SK-N-SH treated with all-trans-retinoic acid at 6 μM for 48 hours (cell line): ENCODE results near the gene APOLD1.
A peak's percentile ranks its signal among the peaks of the same experiment; 100 is the strongest.

ENCODE experiments used
- ATAC-seq: fragments of 200-7000 bp; cut with Tn5 transposase; 3 replicates; pipeline ENCODE4 v1.9.1; 2020; ENCODE audit warnings: mild to moderate bottlenecking, moderate library complexity
- ARNTL ChIP-seq: fragments of 450-650 bp; formaldehyde crosslinking; IDR thresholded peaks from 2 replicates; pipeline ENCODE4 v1.5.0; 2020; ENCODE audit warnings: low read depth, mild to moderate bottlenecking, moderate library complexity, borderline replicate concordance
- BACH2 ChIP-seq: fragments of 250-450 bp; sonication (Bioruptor Pico); IDR thresholded peaks from 2 replicates; pipeline ENCODE4 v1.9.0; 2021; ENCODE audit warnings: mild to moderate bottlenecking, borderline replicate concordance
- CSDC2 ChIP-seq: fragments of 250-450 bp; sonication (Bioruptor Pico); IDR thresholded peaks from 2 replicates; pipeline ENCODE4 v1.5.0; 2020; ENCODE audit warnings: mild to moderate bottlenecking, moderate library complexity
- CSRNP3 ChIP-seq: fragments of 250-450 bp; sonication (Bioruptor Pico); IDR thresholded peaks from 2 replicates; pipeline ENCODE4 v1.5.1; 2021; ENCODE audit warnings: mild to moderate bottlenecking, moderate library complexity
- GLIS3 ChIP-seq: fragments of 250-450 bp; sonication (Bioruptor Pico); IDR thresholded peaks from 2 replicates; pipeline ENCODE4 v1.5.0; 2020; ENCODE audit warnings: mild to moderate bottlenecking, moderate library complexity
- ISL1 ChIP-seq: fragments of 250-450 bp; sonication (Bioruptor Pico); IDR thresholded peaks from 2 replicates; pipeline ENCODE4 v2.1.2; 2022; ENCODE audit warnings: mild to moderate bottlenecking, moderate library complexity
- POU6F1 ChIP-seq: fragments of 250-450 bp; sonication (Bioruptor Pico); IDR thresholded peaks from 2 replicates; pipeline ENCODE4 v1.8.0; 2021; ENCODE audit warnings: low read depth, mild to moderate bottlenecking, moderate library complexity, borderline replicate concordance
- PPARA ChIP-seq: fragments of 250-450 bp; sonication (Bioruptor Pico); IDR thresholded peaks from 2 replicates; pipeline ENCODE4 v1.5.0; 2020; ENCODE audit warnings: mild to moderate bottlenecking, borderline replicate concordance
- RARB ChIP-seq: fragments of 250-450 bp; sonication (Bioruptor Pico); IDR thresholded peaks from 2 replicates; pipeline ENCODE4 v1.8.0; 2021; ENCODE audit warnings: mild to moderate bottlenecking, moderate library complexity
- TOX ChIP-seq: fragments of 250-450 bp; sonication (Bioruptor Pico); IDR thresholded peaks from 2 replicates; pipeline ENCODE4 v1.8.0; 2021; ENCODE audit warnings: mild to moderate bottlenecking, moderate library complexity, borderline replicate concordance
- ZC3H10 ChIP-seq: fragments of 250-450 bp; sonication (Bioruptor Pico); IDR thresholded peaks from 2 replicates; pipeline ENCODE4 v1.5.1; 2021; ENCODE audit warnings: mild to moderate bottlenecking, moderate library complexity
- ZFP3 ChIP-seq: fragments of 250-450 bp; sonication (Bioruptor Pico); IDR thresholded peaks from 2 replicates; pipeline ENCODE4 v1.5.0; 2020; ENCODE audit warnings: mild to moderate bottlenecking, moderate library complexity
- ZFP30 ChIP-seq: fragments of 450-650 bp; formaldehyde crosslinking; IDR thresholded peaks from 2 replicates; pipeline ENCODE4 v1.5.0; 2022; ENCODE audit warnings: mild to moderate bottlenecking, moderate library complexity
- ZNF565 ChIP-seq: fragments of 450-650 bp; formaldehyde crosslinking; conservative IDR thresholded peaks from 2 replicates; pipeline ENCODE4 v1.5.0; 2020; ENCODE audit warnings: low read depth, mild to moderate bottlenecking, moderate library complexity
- ZNF70 ChIP-seq: fragments of 450-650 bp; formaldehyde crosslinking; IDR thresholded peaks from 2 replicates; pipeline ENCODE4 v1.5.0; 2020; ENCODE audit warnings: mild to moderate bottlenecking, moderate library complexity
- ZNF8 ChIP-seq: fragments of 450-650 bp; formaldehyde crosslinking; IDR thresholded peaks from 2 replicates; pipeline ENCODE4 v1.5.0; 2020; ENCODE audit warnings: mild to moderate bottlenecking, moderate library complexity
- TF ChIP-seq, protein P1 (sequence below): fragments of 250-450 bp; sonication (Bioruptor Pico); IDR thresholded peaks from 2 replicates; pipeline ENCODE4 v1.5.0; 2020; ENCODE audit warnings: mild to moderate bottlenecking, moderate library complexity
- TF ChIP-seq, protein P2 (sequence below): fragments of 250-450 bp; sonication (Bioruptor Pico); IDR thresholded peaks from 2 replicates; pipeline ENCODE4 v1.5.1; 2020; ENCODE audit warnings: low read depth, mild to moderate bottlenecking, moderate library complexity
- TF ChIP-seq, protein P3 (sequence below): fragments of 250-450 bp; sonication (Bioruptor Pico); IDR thresholded peaks from 2 replicates; pipeline ENCODE4 v1.8.0; 2020; ENCODE audit warnings: mild to moderate bottlenecking, moderate library complexity, borderline replicate concordance

APOLD1 gene

DNA sequence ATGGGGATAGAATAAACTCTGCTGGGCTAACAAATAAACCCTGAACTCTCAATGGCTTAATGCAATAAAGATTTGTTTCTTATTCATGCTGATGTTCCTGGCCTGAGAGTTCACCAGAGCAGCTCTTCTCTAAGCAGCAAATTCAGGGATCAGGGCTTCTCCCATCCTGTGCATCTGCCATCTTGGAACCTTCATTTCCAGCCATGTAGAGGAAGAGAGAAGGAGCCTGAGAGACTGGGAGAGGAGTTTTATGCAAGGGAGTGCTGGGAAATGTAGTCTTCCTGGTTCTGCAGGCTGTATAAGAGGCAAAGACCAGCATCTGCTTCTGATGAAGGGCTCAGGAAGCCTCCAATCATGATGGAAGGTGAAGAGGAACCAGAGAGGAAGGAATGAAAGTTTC is 20.6 kb upstream of the APOLD1 start:
- TF ChIP-seq RARB (no peak), CSRNP3 (CRISPR knock-in tag) (no peak), PPARA (no peak), ZFP3 (CRISPR knock-in tag) (no peak), ZNF565 (CRISPR knock-in tag) (no peak), GLIS3 (CRISPR knock-in tag) (no peak), CSDC2 (no peak), ZNF8 (CRISPR knock-in tag) (no peak), ZNF70 (CRISPR knock-in tag) (no peak), ZC3H10 (no peak), ISL1 (CRISPR knock-in tag) (no peak), POU6F1 (no peak)
- TF ChIP-seq, protein P1, sequence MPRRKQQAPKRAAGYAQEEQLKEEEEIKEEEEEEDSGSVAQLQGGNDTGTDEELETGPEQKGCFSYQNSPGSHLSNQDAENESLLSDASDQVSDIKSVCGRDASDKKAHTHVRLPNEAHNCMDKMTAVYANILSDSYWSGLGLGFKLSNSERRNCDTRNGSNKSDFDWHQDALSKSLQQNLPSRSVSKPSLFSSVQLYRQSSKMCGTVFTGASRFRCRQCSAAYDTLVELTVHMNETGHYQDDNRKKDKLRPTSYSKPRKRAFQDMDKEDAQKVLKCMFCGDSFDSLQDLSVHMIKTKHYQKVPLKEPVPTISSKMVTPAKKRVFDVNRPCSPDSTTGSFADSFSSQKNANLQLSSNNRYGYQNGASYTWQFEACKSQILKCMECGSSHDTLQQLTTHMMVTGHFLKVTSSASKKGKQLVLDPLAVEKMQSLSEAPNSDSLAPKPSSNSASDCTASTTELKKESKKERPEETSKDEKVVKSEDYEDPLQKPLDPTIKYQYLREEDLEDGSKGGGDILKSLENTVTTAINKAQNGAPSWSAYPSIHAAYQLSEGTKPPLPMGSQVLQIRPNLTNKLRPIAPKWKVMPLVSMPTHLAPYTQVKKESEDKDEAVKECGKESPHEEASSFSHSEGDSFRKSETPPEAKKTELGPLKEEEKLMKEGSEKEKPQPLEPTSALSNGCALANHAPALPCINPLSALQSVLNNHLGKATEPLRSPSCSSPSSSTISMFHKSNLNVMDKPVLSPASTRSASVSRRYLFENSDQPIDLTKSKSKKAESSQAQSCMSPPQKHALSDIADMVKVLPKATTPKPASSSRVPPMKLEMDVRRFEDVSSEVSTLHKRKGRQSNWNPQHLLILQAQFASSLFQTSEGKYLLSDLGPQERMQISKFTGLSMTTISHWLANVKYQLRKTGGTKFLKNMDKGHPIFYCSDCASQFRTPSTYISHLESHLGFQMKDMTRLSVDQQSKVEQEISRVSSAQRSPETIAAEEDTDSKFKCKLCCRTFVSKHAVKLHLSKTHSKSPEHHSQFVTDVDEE (CRISPR knock-in tag) = no peak
- TF ChIP-seq, protein P2, sequence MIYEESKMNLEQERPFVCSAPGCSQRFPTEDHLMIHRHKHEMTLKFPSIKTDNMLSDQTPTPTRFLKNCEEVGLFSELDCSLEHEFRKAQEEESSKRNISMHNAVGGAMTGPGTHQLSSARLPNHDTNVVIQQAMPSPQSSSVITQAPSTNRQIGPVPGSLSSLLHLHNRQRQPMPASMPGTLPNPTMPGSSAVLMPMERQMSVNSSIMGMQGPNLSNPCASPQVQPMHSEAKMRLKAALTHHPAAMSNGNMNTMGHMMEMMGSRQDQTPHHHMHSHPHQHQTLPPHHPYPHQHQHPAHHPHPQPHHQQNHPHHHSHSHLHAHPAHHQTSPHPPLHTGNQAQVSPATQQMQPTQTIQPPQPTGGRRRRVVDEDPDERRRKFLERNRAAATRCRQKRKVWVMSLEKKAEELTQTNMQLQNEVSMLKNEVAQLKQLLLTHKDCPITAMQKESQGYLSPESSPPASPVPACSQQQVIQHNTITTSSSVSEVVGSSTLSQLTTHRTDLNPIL (CRISPR knock-in tag) = no peak
- peak; percentile 31; the same call in 1 of the 3 replicates for ATAC-seq

GRCh38 chr12:12770262-12770661 is 15.2 kb upstream of the APOLD1 start:
- TF ChIP-seq, protein P3, sequence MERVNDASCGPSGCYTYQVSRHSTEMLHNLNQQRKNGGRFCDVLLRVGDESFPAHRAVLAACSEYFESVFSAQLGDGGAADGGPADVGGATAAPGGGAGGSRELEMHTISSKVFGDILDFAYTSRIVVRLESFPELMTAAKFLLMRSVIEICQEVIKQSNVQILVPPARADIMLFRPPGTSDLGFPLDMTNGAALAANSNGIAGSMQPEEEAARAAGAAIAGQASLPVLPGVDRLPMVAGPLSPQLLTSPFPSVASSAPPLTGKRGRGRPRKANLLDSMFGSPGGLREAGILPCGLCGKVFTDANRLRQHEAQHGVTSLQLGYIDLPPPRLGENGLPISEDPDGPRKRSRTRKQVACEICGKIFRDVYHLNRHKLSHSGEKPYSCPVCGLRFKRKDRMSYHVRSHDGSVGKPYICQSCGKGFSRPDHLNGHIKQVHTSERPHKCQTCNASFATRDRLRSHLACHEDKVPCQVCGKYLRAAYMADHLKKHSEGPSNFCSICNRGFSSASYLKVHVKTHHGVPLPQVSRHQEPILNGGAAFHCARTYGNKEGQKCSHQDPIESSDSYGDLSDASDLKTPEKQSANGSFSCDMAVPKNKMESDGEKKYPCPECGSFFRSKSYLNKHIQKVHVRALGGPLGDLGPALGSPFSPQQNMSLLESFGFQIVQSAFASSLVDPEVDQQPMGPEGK = no peak
- TF ChIP-seq CSRNP3 (CRISPR knock-in tag) (no peak), ZFP30 (no peak), CSDC2 (no peak), POU6F1 (no peak), BACH2 (CRISPR knock-in tag) (no peak), TOX (no peak), GLIS3 (CRISPR knock-in tag) (no peak)

GRCh38 chr12:12774791-12775190 is 10.7 kb upstream of the APOLD1 start:
- no peak for ATAC-seq
- TF ChIP-seq, protein P2 (CRISPR knock-in tag) = no peak
- TF ChIP-seq RARB = no peak
- no peak for TF ChIP-seq ARNTL
- TF ChIP-seq, protein P1 (CRISPR knock-in tag) = no peak
- no peak for TF ChIP-seq POU6F1
- no peak for TF ChIP-seq ZNF565 (CRISPR knock-in tag)
- TF ChIP-seq GLIS3 (CRISPR knock-in tag) = no peak
- TF ChIP-seq ZFP3 (CRISPR knock-in tag) = no peak

More at GRCh38 chr12:12770262-12770661, 15.2 kb upstream of the APOLD1 start:
- no peak for ATAC-seq
